Measurements from ENCODE around the gene PLEKHA4. TPM values are rescaled to one million over a fixed set of nuclear protein-coding genes. Genes with fewer than 3 reads are reported as not detected.
A peak's percentile ranks its signal among the peaks of the same experiment; 100 is the strongest.
"Not testable (repeated sequence)": the region's sequence is repeated elsewhere in the genome, so short reads cannot be mapped to it uniquely, and the experiment has no call there.

Gene PLEKHA4
- total RNA-seq, 1 experiment from 2014 or later: not detected

- Histone ChIP-seq H3K9me3 (ENCODE audit: low read length) (no peaks in the 10 kb centered on the region; the same call in 1 of the 2 replicates), H4K20me1 (ENCODE audit: insufficient read depth, low read depth, low read length) (no peaks in the 10 kb centered on the region), H3K4me3 (ENCODE audit: low read length) (no peak overlapping the region), H3K4me2 (ENCODE audit: low read depth, low read length, poor library complexity, severe bottlenecking) (no peak overlapping the region), H3K79me2 (ENCODE audit: low read length) (peaks cover 6% of the 10 kb centered on the region), H3K4me1 (ENCODE audit: low read length) (peaks cover 26% of the 10 kb centered on the region), H3K9me2 (replicated peaks; ENCODE audit: insufficient read depth, low read length) (no peaks in the 10 kb centered on the region), H2AFZ (ENCODE audit: low read length) (no peak overlapping the region), H3K27ac (ENCODE audit: low read length) (no peak overlapping the region), H3K36me3 (ENCODE audit: insufficient read depth, low read length) (0 out of 2 replicates have a peak, but pooled peaks cover 8% of the 10 kb centered on the region), H3K9ac (ENCODE audit: low read length) (no peak overlapping the region), H3K27me3 (ENCODE audit: low read length) (no peaks in the 10 kb centered on the region)
- DNase-seq: no peak
These were observed 10.7 kb upstream of the PLEKHA4 start for GRCh38 chr19:48879025-48879637.

GRCh38 chr19:48878196-48879024 is 10.0 kb upstream of the PLEKHA4 start:
- Histone ChIP-seq H3K9me2 (replicated peaks; ENCODE audit: insufficient read depth, low read length) (no peaks in the 10 kb centered on the region), H3K4me2 (ENCODE audit: low read depth, low read length, poor library complexity, severe bottlenecking) (no peak overlapping the region), H3K9me3 (ENCODE audit: low read length) (no peaks in the 10 kb centered on the region; the same call in 1 of the 2 replicates), H2AFZ (ENCODE audit: low read length) (no peak overlapping the region), H4K20me1 (ENCODE audit: insufficient read depth, low read depth, low read length) (peaks cover 4% of the 10 kb centered on the region; the same call in 1 of the 2 replicates), H3K27ac (ENCODE audit: low read length) (no peak overlapping the region), H3K36me3 (ENCODE audit: insufficient read depth, low read length) (0 out of 2 replicates have a peak, but pooled peaks cover 12% of the 10 kb centered on the region), H3K27me3 (ENCODE audit: low read length) (no peaks in the 10 kb centered on the region), H3K79me2 (ENCODE audit: low read length) (peaks cover 14% of the 10 kb centered on the region), H3K9ac (ENCODE audit: low read length) (no peak overlapping the region), H3K4me3 (ENCODE audit: low read length) (no peak overlapping the region), H3K4me1 (ENCODE audit: low read length) (peaks cover 33% of the 10 kb centered on the region)
- DNase-seq: no peak

GRCh38 chr19:48877855-48878195 is 9.4 kb upstream of the PLEKHA4 start:
- Histone ChIP-seq H3K27me3 (ENCODE audit: low read length) (no peaks in the 10 kb centered on the region), H3K9ac (ENCODE audit: low read length) (no peak overlapping the region), H3K4me2 (ENCODE audit: low read depth, low read length, poor library complexity, severe bottlenecking) (no peak overlapping the region), H2AFZ (ENCODE audit: low read length) (no peak overlapping the region), H4K20me1 (ENCODE audit: insufficient read depth, low read depth, low read length) (peaks cover 8% of the 10 kb centered on the region; the same call in 1 of the 2 replicates), H3K9me2 (replicated peaks; ENCODE audit: insufficient read depth, low read length) (no peaks in the 10 kb centered on the region), H3K9me3 (ENCODE audit: low read length) (no peaks in the 10 kb centered on the region; the same call in 1 of the 2 replicates), H3K4me1 (ENCODE audit: low read length) (peaks cover 38% of the 10 kb centered on the region), H3K36me3 (ENCODE audit: insufficient read depth, low read length) (0 out of 2 replicates have a peak, but pooled peaks cover 13% of the 10 kb centered on the region), H3K79me2 (ENCODE audit: low read length) (peaks cover 19% of the 10 kb centered on the region), H3K4me3 (ENCODE audit: low read length) (no peak overlapping the region), H3K27ac (ENCODE audit: low read length) (no peak overlapping the region)
- no peak for DNase-seq

- Histone ChIP-seq H4K20me1 (ENCODE audit: insufficient read depth, low read depth, low read length) (peaks cover 12% of the 10 kb centered on the region; the same call in 1 of the 2 replicates), H3K4me1 (ENCODE audit: low read length) (peaks cover 38% of the 10 kb centered on the region), H3K4me2 (ENCODE audit: low read depth, low read length, poor library complexity, severe bottlenecking) (peak overlapping the region; percentile 97), H3K79me2 (ENCODE audit: low read length) (peaks cover 25% of the 10 kb centered on the region), H3K36me3 (ENCODE audit: insufficient read depth, low read length) (0 out of 2 replicates have a peak, but pooled peaks cover 13% of the 10 kb centered on the region)
- not testable (repeated sequence) for H3K9me2 ChIP-seq (replicated peaks; ENCODE audit: insufficient read depth, low read length); H3K9me3 ChIP-seq (ENCODE audit: low read length); H3K9ac ChIP-seq (ENCODE audit: low read length); H3K27me3 ChIP-seq (ENCODE audit: low read length); H3K27ac ChIP-seq (ENCODE audit: low read length); DNase-seq; H2AFZ ChIP-seq (ENCODE audit: low read length); H3K4me3 ChIP-seq (ENCODE audit: low read length)
These were observed 7.9 kb upstream of the PLEKHA4 start for GRCh38 chr19:48876043-48876981.

- H3K4me1 ChIP-seq (ENCODE audit: low read length): peaks cover 38% of the 10 kb centered on the region
- no peaks in the 10 kb centered on the region for H3K9me2 ChIP-seq (replicated peaks; ENCODE audit: insufficient read depth, low read length)
- peaks cover 12% of the 10 kb centered on the region; the same call in 1 of the 2 replicates for H4K20me1 ChIP-seq (ENCODE audit: insufficient read depth, low read depth, low read length)
- H3K27ac ChIP-seq (ENCODE audit: low read length): no peak overlapping the region
- H3K9ac ChIP-seq (ENCODE audit: low read length): peak overlapping the region; percentile 97
- peak overlapping the region; percentile 97 for H3K4me2 ChIP-seq (ENCODE audit: low read depth, low read length, poor library complexity, severe bottlenecking)
- H2AFZ ChIP-seq (ENCODE audit: low read length): no peak overlapping the region
- DNase-seq: no peak
- peaks cover 25% of the 10 kb centered on the region for H3K79me2 ChIP-seq (ENCODE audit: low read length)
- H3K9me3 ChIP-seq (ENCODE audit: low read length): no peaks in the 10 kb centered on the region
- peak overlapping the region; percentile 95 for H3K4me3 ChIP-seq (ENCODE audit: low read length)
- H3K36me3 ChIP-seq (ENCODE audit: insufficient read depth, low read length): 0 out of 2 replicates have a peak, but pooled peaks cover 13% of the 10 kb centered on the region
- H3K27me3 ChIP-seq (ENCODE audit: low read length): no peaks in the 10 kb centered on the region
These were observed 6.1 kb upstream of the PLEKHA4 start for GRCh38 chr19:48874303-48875135.

- 0 out of 2 replicates have a peak, but pooled peaks cover 13% of the 10 kb centered on the region for H3K36me3 ChIP-seq (ENCODE audit: insufficient read depth, low read length)
- H4K20me1 ChIP-seq (ENCODE audit: insufficient read depth, low read depth, low read length): peaks cover 12% of the 10 kb centered on the region; the same call in 1 of the 2 replicates
- H3K9me3 ChIP-seq (ENCODE audit: low read length): no peaks in the 10 kb centered on the region
- no peak for DNase-seq
- H3K79me2 ChIP-seq (ENCODE audit: low read length): peaks cover 25% of the 10 kb centered on the region
- no peaks in the 10 kb centered on the region for H3K27me3 ChIP-seq (ENCODE audit: low read length)
- peak overlapping the region; percentile 97 for H3K9ac ChIP-seq (ENCODE audit: low read length)
- peak overlapping the region; percentile 29; the same call in 1 of the 2 replicates for H2AFZ ChIP-seq (ENCODE audit: low read length)
- H3K4me1 ChIP-seq (ENCODE audit: low read length): peaks cover 38% of the 10 kb centered on the region
- H3K9me2 ChIP-seq (replicated peaks; ENCODE audit: insufficient read depth, low read length): no peaks in the 10 kb centered on the region
- H3K4me3 ChIP-seq (ENCODE audit: low read length): peak overlapping the region; percentile 95
- peak overlapping the region; percentile 97 for H3K4me2 ChIP-seq (ENCODE audit: low read depth, low read length, poor library complexity, severe bottlenecking)
- H3K27ac ChIP-seq (ENCODE audit: low read length): peak overlapping the region; percentile 82
These were observed 5.3 kb upstream of the PLEKHA4 start for GRCh38 chr19:48873476-48874302.

Measured in Karpas-422 (cell line).